HepG2 (cell line): ENCODE measurements around the gene TBC1D1. TPM values are rescaled to one million over a fixed set of nuclear protein-coding genes. Genes with fewer than 3 reads are reported as not detected.

Source experiments
- ATAC-seq: fragments of 200-7000 bp; cut with Tn5 transposase; 3 replicates; pipeline ENCODE4 v1.9.1; 2020; ENCODE audit warnings: mild to moderate bottlenecking, moderate library complexity
- BruUV-seq: library from RNA; stranded (reverse); fragments of 400-500 nt; replicated peaks from 2 replicates; lab custom pipeline; 2021; lab: Mats Ljungman, UMichigan
- CTCF ChIA-PET: fragments of 300-600 bp; formaldehyde crosslinking; extraction: SDS; loops from one replicate; lab custom pipeline; 2021; ENCODE audit warnings: low total read pairs, inconsistent platforms, low intra/inter-chr PET ratio; lab: Yijun Ruan, JAX
- POLR2A ChIA-PET: fragments of 350-600 bp; sonication (Branson Sonifier 250); formaldehyde crosslinking; loops from one replicate; lab custom pipeline; 2020; ENCODE audit warnings: antibody characterized with exemption, inconsistent platforms; lab: Yijun Ruan, JAX
- DNase-seq: peaks from one replicate; pipeline ENCODE4 v3.0.0-alpha.2; 2015; ENCODE audit warnings: low spot score
- FAIRE-seq: peaks from 3 replicates; lab custom pipeline; 2011; peaks lifted over from hg19 to GRCh38; lab: Jason Lieb, UNC
- H2AFZ ChIP-seq: one replicate; pipeline ENCODE4 v1.6.1; 2011; ENCODE audit warnings: low read length, inconsistent platforms
- H3K27ac ChIP-seq: fragments of 300-600 bp; 3 replicates; pipeline ENCODE4 v1.8.0; 2011; ENCODE audit warnings: mixed run types, mild to moderate bottlenecking, mixed read lengths, low read length, inconsistent platforms; ENCODE audit not compliant: insufficient read depth; ENCODE audit errors: extremely low read length
- H3K27me3 ChIP-seq, 2 experiments: fragments of 200-600 bp in 1 of 2; 2 replicates in 1 of 2; 3 replicates in 1 of 2; pipeline versions ENCODE4 v1.6.0 to v1.8.0; 2011; ENCODE audit warnings: low read length in 2 of 2, mild to moderate bottlenecking in 2 of 2, moderate library complexity in 2 of 2, inconsistent platforms in 1 of 2; ENCODE audit not compliant: insufficient read depth in 2 of 2, control insufficient read depth in 1 of 2
- H3K36me3 ChIP-seq, 2 experiments: fragments of 200-600 bp in 1 of 2; replicated peaks in 1 of 2; 2 replicates in 1 of 2; 3 replicates in 1 of 2; pipeline versions ENCODE4 v1.5.1 to v1.8.0; 2011; ENCODE audit warnings: low read length in 2 of 2, inconsistent platforms in 1 of 2; ENCODE audit not compliant: insufficient read depth in 2 of 2, control insufficient read depth in 1 of 2
- H3K4me1 ChIP-seq: 2 replicates; pipeline ENCODE4 v1.5.1; 2012; ENCODE audit warnings: low read length, inconsistent platforms; ENCODE audit not compliant: insufficient read depth
- H3K4me2 ChIP-seq: 2 replicates; pipeline ENCODE4 v1.6.0; 2011; ENCODE audit warnings: low read depth, low read length, inconsistent platforms
- H3K4me3 ChIP-seq, 3 experiments: fragments of 200-600 bp in 1 of 3; sonication (generic), shearing (Covaris generic) in 1 of 3; replicated peaks in 1 of 3; 2 replicates each; pipeline ENCODE4 v1.5.1; 2011 to 2016; ENCODE audit warnings: low read length in 3 of 3, inconsistent platforms in 2 of 3, low read depth in 2 of 3, mild to moderate bottlenecking in 2 of 3, control low read depth in 1 of 3, mixed read lengths in 1 of 3; ENCODE audit not compliant: insufficient read depth in 1 of 3
- H3K79me2 ChIP-seq: one replicate; pipeline ENCODE4 v1.6.1; 2011; ENCODE audit warnings: low read length, inconsistent platforms; ENCODE audit not compliant: insufficient read depth
- H3K9ac ChIP-seq: 2 replicates; pipeline ENCODE4 v1.6.0; 2011; ENCODE audit warnings: mild to moderate bottlenecking, low read depth, low read length, inconsistent platforms; ENCODE audit not compliant: insufficient read depth
- H3K9me3 ChIP-seq: 2 replicates; pipeline ENCODE4 v1.5.1; 2012; ENCODE audit warnings: mild to moderate bottlenecking, low read length
- H4K20me1 ChIP-seq: 2 replicates; pipeline ENCODE4 v1.6.0; 2011; ENCODE audit warnings: inconsistent platforms, mild to moderate bottlenecking, low read length, moderate library complexity; ENCODE audit not compliant: insufficient read depth
- NR2F2 ChIP-seq: IDR thresholded peaks from 2 replicates; pipeline ENCODE4 v1.6.1; 2012; ENCODE audit warnings: low read depth, inconsistent platforms, borderline replicate concordance
- RBAK ChIP-seq: sonication (generic); formaldehyde crosslinking; IDR thresholded peaks from 2 replicates; pipeline ENCODE4 v1.5.1; 2020; ENCODE audit warnings: mild to moderate bottlenecking, missing genetic modification reagents
- SRSF1 ChIP-seq: fragments of 200-400 bp; formaldehyde crosslinking; optimal IDR thresholded peaks from 2 replicates; pipeline ENCODE3; 2017; ENCODE audit warnings: mild to moderate bottlenecking, low read depth, low read length, moderate library complexity
- U2AF2 ChIP-seq: fragments of 200-400 bp; formaldehyde crosslinking; IDR thresholded peaks from 2 replicates; pipeline ENCODE4 v1.6.1; 2017; ENCODE audit warnings: low read depth, mild to moderate bottlenecking, low read length
- ZBTB21 ChIP-seq: sonication (generic); formaldehyde crosslinking; IDR thresholded peaks from 2 replicates; pipeline ENCODE4 v1.4.0; 2020; ENCODE audit warnings: missing genetic modification reagents
- ZEB1 ChIP-seq: IDR thresholded peaks from 2 replicates; pipeline ENCODE4 v1.6.1; 2012; ENCODE audit warnings: mild to moderate bottlenecking, low read depth, inconsistent platforms; ENCODE audit not compliant: insufficient replicate concordance
- WGBS: methylation state at CpG from one replicate; pipeline ENCODE4 v1.1.6; 2017; ENCODE audit warnings: low lambda C conversion rate; 5-methylcytosine and 5-hydroxymethylcytosine counted together
- in situ Hi-C: cut with HindIII; loops from 2 replicates; pipeline ENCODE4 v1.10.0; 2017; ENCODE audit warnings: low pct_unique_long_range_greater_than_20kb; ENCODE audit not compliant: extremely low pct_ligation_motif_present
- intact Hi-C: fragments of 100-400 bp; cut with micrococcal nuclease; formaldehyde crosslinking; loops from one replicate; pipeline ENCODE4 v1.10.0; 2022; ENCODE audit not compliant: unreplicated experiment
- polyA plus RNA-seq, 8 experiments: library from polyadenylated mRNA; depleted of rRNA in 3 of 8; stranded (reverse) in 7 of 8; unstranded in 1 of 8; fragments of >200 nt; fragmentation: Illumina TruSeq in 4 of 8; extraction: Trizol in 4 of 8; gene quantifications; 2 replicates each; pipeline versions ENCODE4 v1.2.1 to v1.2.3, GENCODE V29; 2011 to 2016; ENCODE audit warnings: low read depth in 4 of 8, missing spikeins in 1 of 8, mixed read lengths in 1 of 8; ENCODE audit not compliant: insufficient read depth in 1 of 8
- total RNA-seq, 5 experiments: library from RNA; depleted of rRNA; stranded (reverse); fragments of >200 nt; fragmentation: Illumina TruSeq; extraction: Trizol; gene quantifications; 2 replicates each; pipeline ENCODE4 v1.2.3, GENCODE V29; 2016; ENCODE audit warnings: low read depth in 1 of 5
- TF ChIP-seq, protein P1 (sequence below): sonication (generic); formaldehyde crosslinking; conservative IDR thresholded peaks from 2 replicates; pipeline ENCODE4 v1.4.0; 2020; ENCODE audit warnings: missing genetic modification reagents

TBC1D1 gene
- total and polyA plus RNA-seq, 2 of the 13 experiments (the other 11 are each of a cell fraction or from before 2014, with no cell fraction given): 37.3 to 62.8 TPM

DNA sequence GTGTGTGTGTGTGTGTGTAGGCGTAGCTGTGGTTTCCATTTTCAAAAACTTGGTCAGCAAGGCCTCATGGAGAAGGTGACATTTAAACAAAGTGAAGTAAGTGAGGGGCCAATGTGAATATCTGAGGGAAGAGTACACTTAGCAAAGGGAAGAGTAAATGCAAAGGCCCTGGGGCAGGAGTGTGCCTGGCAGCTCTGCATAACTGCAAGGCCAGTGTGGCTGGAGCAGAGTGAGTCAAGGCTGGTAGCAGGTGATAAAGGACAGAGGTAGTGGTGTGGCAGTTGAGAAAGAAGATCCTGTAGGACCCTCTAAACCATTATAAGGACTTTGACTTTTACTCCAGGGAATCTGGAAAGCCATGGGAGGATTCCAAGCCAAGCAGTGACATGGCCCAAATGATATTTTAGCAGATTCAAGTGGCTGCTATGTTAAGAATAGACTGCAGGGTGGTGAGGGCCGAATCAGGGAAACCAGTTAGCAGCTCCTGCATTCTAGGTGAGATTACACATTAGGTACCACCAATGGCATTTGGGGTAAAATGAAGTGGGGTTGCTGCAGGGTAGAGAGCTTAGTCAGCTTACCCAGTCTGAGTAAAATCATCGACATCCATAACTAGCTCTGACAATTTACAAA is 5.9 kb upstream of the TBC1D1 start:
- no peaks in the 10 kb centered on the region for H3K36me3 ChIP-seq
- no peaks in the 10 kb centered on the region for H3K4me1 ChIP-seq
- intact Hi-C loops (loop anchor here (10.0 kb wide), 1 partner anchor 90 kb away; no protein-coding TSS in a partner anchor), in situ Hi-C loops (no loop called here)
- H4K20me1 ChIP-seq: no peaks in the 10 kb centered on the region
- TF ChIP-seq ZEB1 (no peak), SRSF1 (no peak), ZBTB21 (CRISPR knock-in tag) (no peak), RBAK (CRISPR knock-in tag) (no peak), U2AF2 (no peak), NR2F2 (no peak)
- TF ChIP-seq, protein P1, sequence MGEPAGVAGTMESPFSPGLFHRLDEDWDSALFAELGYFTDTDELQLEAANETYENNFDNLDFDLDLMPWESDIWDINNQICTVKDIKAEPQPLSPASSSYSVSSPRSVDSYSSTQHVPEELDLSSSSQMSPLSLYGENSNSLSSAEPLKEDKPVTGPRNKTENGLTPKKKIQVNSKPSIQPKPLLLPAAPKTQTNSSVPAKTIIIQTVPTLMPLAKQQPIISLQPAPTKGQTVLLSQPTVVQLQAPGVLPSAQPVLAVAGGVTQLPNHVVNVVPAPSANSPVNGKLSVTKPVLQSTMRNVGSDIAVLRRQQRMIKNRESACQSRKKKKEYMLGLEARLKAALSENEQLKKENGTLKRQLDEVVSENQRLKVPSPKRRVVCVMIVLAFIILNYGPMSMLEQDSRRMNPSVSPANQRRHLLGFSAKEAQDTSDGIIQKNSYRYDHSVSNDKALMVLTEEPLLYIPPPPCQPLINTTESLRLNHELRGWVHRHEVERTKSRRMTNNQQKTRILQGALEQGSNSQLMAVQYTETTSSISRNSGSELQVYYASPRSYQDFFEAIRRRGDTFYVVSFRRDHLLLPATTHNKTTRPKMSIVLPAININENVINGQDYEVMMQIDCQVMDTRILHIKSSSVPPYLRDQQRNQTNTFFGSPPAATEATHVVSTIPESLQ: no peak
- H3K4me2 ChIP-seq: no peak overlapping the region
- H3K9ac ChIP-seq: no peak overlapping the region
- no peak for FAIRE-seq
- no peak overlapping the region for H3K4me3 ChIP-seq
- no peak for DNase-seq
- no peak overlapping the region for H3K27ac ChIP-seq
- ATAC-seq: no peak
- CTCF ChIA-PET: no interaction called here
- no TSS peak for BruUV-seq
- POLR2A ChIA-PET: no interaction called here
- 64% methylated on average over 3 of the region's 3 CpGs for WGBS
- no peaks in the 10 kb centered on the region for H3K79me2 ChIP-seq
- H3K27me3 ChIP-seq: peaks cover 1 to 5% of the 10 kb centered on the region in 2 experiments; a peak in 1 of 5 replicates
- no peaks in the 10 kb centered on the region for H3K9me3 ChIP-seq
- H2AFZ ChIP-seq: no peak overlapping the region
